GM18873 (cell line): ENCODE measurements around the gene BAIAP2L1.

ENCODE experiments used
- ATAC-seq: cut with Tn5 transposase; IDR thresholded peaks from one replicate; pipeline ENCODE4 v1.9.1; 2021; ENCODE audit warnings: mild to moderate bottlenecking, moderate library complexity, moderate number of reproducible peaks; ENCODE audit not compliant: unreplicated experiment, low FRiP score

Gene BAIAP2L1

DNA sequence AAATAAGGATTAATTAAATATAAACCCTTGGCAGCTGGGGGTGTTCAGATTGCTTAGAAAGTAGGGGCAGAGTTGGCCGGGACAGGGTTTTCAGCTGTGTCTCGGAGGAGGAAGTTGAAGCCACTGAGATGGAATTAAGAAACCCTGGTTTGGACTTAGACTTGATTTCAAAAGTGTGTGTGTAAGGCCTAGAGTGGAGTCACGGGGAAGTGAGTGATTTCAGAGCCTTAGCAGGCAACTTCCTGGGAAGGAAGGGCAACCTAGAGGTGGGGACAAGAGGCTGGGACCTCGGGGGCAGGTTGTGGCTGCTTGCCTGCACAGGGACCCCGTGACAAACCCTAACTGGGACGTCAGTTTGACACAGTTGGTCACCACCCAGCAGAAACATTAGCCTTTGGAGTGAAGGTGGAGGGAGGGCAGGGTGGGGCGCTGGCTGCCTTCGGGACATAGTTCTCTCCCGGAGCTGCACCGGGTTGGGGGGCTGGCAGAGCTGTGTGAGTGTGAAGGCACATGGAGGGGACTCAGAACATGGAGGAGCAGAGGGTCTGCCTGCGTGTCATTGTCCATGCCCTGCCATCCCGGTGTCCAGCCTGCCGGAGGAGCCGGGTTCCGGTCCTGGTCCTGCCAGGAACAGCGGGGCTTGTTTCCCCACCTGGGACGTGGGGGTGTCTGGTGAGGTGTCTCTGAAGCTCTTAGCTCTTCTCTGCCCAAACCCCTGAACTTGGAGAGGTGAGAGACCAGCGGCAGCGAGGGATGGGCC is 117.6 kb downstream of the BAIAP2L1 start:
- ATAC-seq, result no peak

DNA sequence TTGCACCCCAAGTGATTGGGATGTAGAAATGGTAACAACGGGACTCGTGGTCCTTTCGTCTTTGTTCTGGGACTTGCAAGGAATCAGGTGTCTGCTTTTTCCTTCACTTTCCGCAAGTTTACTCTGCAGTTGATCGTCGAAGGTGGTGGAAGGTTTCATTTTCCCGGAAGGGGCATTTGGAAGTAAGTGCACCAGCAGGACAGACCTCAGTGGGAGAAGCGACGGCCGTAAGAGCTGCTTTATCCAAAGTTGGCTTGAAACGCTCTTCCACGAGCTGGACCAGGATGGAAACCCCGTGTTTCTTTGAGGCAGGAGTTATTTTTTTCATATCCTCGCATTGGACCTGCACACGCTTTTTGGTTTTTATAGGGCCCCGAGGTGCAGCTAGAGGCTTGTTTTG is 118.2 kb downstream of the BAIAP2L1 start:
- no peak for ATAC-seq

DNA sequence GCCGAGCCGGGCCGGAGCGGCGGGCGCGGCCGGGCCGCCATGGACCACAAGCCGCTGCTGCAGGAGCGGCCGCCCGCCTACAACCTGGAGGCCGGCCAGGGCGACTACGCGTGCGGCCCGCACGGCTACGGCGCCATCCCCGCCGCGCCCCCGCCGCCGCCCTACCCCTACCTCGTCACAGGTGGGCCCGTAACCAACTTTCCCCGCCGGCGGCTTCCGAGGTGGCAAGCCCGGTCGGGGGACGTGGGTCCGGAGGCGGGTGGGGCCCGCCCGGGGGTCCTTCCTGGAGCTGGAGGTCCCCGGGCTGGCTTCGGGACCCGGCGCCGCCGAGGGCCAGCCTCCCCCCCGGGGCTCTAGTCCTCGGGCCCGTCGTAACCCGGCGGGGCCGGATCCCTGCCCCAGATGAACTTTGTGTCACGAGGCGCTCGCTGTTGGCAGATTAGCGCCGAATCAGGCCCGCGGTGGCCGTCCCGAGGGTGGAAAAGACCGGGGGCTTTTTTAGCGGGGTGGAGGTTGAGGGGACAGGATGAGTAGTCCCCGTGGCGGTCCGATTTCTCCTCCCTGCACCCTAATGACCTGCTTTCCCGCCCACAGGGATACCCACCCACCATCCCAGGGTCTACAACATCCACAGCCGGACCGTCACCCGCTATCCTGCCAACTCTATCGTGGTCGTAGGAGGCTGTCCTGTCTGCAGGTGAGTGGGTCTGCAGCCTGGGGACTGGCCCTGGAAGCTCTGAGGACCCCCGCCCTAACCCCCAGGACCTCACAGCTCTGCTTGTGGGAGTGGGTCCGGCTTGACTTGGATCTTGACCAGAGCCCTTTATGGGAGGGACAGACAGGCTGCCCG is 118.9 kb downstream of the BAIAP2L1 start:
- peak; percentile 20 for ATAC-seq

DNA sequence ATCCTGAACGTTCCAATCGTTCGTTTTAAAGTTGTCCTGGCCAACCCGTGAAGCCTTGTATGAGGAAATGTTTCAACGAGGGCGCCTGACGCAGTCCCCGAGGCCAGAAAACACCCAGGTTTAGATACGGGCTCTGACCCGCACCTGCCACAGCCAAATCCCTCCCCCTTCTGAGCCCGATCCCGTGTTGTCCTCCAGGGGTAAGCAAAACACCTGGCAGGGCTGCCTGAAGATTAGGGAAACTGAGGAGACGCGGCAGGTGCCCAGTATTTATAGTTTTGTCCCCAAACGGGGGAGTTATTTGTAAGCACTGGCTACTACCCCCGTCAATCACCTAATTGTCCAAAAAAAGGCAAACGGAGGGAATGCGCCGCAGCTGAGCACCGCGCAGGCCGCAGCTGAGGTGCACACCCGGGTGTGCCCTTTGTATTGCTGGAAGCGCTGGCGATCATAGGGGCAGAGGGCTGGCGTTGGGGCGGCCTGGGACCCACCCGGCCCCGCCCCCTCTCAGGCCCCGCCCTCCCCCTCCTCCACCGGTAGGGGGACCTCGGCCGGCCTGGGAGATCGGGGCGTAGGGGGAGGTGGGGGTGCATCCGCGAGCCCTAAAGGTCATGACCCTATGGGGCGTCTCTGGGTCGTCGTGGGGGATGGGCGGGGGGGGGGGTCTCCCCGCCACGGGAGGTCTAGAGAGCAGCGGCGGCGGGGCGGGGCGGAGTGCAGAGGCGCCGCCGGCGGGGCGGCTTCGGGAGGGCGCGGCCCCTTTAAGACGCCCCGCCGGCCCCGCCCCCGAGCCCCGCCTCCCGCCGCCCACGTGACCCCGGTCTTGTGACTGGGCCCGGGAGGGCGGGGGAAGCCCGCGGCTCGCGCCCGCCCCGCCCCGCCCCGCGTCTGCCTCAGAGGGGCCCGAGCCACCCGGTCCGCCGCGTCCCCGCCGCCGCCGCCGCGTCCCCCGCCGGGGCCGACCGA is 119.8 kb downstream of the BAIAP2L1 start, which contains the start of gene BRI3:
TSS of gene BRI3 (plus strand) at position 896 of the 966 bp plus-strand sequence. CDS start 110 bp downstream, outside the sequence.
- ATAC-seq, result peak; percentile 62

DNA sequence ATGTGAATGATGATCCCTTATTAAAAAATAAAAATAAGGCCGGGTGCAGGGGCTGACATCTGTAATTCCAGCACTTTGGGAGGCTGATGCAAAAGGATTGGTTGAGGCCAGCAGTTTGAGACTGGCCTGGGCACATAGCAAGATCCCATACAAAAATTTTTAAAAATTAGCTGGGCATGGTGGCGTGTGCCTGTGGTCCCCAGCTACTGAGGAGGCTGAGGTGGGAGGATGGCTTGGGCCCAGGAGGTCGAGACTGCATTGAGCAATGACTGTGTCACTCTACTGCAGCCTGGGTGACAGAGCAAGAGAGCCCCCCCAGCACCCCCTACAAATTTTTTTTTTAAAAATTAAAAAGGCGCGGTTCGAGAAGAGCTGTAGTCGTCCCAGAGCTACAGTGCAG is 120.6 kb downstream of the BAIAP2L1 start:
- ATAC-seq, result no peak

DNA sequence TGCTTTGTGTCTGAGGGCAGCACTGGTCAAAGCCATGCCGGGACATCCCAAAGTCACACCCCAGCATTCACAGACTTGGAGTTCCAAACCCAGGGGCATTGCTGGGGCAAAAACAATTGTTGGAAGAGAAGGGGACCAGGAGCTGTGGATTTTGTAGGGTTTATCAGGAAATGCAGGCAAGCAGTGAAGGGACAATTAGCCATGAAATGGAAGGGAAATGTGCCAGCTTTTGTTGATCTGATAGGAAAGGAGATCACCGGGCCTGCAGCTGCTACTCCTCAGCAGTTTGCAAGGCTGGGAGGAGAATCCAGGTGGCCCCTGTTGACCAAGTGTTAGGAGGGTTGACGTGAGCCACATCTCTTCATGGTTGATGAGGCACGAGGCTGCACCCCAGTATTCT is 122.0 kb downstream of the BAIAP2L1 start:
- no peak for ATAC-seq

DNA sequence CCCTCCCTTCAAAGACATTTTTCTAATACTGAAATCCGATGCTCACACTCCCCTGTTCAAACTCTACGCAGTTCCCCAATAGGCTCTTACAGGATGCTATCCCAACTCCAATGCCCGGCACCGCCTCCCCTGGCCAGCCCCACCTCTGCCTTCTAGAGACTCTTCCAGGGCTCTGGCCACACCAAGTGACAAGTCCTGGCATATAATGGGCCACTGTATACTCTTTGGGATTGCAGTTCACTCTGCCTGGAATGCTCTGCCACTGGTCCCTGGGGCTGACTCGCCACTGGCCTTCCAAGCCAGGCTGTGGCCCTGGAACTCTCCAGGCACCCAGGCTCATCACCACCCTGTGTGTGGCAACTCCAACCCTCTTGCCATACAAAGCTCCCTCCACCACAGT is 122.5 kb downstream of the BAIAP2L1 start:
- no peak for ATAC-seq

DNA sequence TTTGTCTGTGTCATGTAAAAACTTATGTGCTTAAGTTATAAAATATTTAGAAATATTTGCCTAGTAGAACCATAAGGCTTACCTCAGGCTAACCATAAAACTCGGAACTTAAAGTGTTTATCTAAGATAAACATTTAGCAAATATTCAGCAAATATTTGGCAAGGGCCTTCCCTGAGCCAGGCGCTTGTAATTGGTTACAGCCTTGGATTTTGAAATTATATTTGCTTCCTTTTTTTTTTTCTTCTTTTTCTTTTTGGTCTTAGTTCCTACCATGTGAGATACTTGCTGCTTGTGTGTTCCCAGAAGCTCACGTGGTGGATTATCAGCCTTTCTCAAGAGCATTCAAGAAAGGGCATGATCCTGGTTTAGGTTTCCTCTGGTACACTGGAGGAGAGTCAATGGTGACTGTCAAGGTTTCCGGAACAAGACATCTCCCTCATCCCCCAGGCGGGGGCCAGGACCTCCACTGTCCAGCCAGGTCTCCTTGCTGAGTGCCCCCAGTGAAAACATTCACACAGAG is 124.6 kb downstream of the BAIAP2L1 start:
- no peak for ATAC-seq

DNA sequence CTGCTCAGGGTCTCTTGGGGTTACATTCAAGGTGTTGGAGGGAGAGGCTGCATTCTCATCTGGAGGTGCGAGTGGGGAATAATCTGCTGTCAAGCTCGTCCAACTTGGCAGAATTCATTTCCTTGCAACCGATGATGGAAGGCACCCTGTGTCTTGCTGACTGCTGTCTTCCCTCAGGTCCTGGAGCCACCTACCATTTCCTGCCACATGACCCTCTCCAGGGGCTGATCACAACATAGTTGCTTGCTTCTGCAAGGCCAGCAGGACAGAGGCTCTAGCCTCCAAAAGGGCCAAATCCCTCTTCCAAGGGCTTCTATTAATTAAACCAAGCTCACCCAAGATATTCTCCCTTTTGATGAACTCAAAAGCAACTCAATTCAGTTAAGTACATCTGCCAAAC is 133.6 kb downstream of the BAIAP2L1 start:
- no peak for ATAC-seq

DNA sequence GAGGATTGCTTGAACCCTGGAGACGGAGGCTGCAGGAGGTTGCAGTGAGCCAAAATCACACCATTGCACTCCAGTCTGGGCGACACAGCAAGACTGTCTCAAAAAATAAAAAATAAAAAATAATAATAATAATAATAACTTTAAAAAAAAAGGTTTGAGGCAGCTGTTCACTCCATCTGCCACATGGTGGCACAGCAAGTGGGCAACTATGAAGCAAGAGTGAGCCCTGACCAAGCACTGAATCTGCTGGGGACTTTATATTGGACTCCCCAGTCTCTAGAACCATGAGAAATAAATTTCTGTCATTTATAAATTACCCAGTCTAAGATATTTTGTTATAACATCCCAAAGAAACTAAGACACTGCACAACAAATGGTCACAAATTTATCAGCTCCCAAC is 134.1 kb downstream of the BAIAP2L1 start:
- no peak for ATAC-seq

DNA sequence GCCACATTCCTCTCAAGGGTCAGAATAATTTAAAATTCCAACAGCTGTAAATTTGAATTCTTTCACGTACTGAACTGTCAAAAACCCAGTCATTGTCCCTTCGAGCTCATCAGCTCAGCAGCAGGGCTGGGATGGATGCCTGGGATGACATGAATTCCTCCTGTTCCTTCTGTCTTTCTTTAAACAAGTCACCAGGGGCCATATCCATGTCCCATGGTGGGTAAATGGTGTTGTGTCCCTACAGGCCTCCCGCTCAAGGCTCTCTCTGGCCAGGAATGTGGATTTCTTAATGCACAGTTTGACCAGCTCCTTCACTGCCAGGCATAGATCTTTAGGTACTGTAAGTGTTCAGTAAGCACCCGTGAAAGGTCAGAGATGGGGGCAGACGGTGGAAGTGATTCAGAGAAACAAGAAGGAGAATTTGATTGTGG is 135.0 kb downstream of the BAIAP2L1 start:
- no peak for ATAC-seq

DNA sequence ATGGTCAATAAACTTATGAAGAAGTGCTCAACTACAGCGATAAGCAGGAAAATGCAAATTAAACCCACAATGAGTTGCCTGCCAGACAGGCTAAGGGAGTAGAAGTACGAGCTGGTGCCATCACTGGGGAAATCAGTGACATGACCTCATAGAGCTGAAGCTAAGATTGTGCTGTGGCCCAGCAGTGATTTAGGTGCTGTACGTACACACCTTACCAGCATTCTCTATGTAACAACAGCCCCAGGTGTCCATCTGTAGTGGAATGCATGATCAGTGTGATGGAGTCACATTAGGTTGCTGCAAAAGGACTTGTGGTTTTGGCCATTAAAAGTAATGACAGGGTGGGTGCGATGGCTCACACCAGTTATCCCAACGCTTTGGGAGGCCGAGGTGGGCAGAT is 143.2 kb downstream of the BAIAP2L1 start:
- no peak for ATAC-seq

DNA sequence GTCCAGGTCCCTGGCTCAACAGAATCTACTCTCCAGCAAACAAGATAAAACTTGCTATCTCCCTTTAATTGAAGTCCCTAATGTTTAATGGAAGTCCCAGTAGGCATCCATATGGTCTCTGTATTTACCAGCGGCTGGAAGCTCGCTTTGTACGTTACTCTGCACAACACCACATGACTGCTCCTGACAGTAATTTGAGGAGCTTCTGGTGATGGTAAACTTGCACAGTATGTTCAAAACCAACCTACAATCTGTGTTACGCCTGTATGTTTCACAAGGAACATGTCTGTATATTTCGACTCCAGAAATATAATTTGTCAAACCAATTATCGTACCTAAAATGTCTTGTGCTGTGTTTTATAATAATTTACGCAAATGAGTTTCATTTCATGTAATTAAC is 144.5 kb downstream of the BAIAP2L1 start:
- no peak for ATAC-seq

DNA sequence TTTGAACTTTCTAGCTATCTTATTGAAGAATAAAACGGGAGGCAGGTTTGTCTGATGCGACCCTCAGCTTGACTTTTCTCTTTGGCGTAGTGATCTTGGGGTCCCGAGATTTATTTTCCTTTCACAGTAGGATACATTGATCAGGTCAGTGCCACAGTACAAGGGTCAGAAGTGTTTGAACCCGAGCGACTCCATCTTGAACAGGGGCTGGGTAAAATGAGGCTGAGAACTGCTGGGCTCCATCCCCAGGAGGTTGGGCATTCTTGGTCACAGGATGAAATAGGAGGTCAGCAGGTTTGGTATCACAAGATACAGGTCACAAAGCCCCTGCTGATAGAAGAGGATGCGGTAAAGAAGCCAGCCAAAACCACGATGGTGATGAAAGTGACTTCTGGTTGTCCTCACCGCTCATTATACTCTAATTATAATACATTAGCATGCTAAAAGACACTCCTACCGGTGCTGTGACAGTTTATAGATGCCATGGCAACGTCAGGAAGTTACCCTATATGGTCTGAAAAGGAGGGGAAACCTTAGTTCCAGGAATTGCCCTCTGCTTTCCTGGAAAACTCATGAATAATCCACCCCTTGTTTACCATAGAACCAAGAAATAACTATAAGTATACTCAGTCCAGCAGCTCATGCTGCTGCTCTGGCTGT is 145.8 kb downstream of the BAIAP2L1 start:
- no peak for ATAC-seq

DNA sequence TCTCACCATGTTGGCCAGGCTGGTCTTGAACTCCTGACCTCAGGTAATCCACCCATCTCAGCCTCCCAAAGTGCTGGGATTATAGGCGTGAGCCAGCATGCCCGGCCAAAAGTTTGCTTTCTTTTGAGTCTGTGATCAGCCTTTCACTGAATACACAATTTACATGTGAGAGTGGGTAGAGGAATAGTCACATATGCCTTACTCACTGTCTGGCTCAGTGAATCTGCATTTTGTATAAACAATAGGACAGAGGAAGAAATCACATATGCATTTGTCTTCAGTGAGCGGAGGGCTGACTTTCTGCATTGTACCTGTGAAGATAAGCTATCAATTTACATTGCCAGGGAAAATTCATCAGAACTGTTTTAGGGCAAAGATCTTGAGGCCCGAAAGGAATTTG is 146.4 kb downstream of the BAIAP2L1 start:
- ATAC-seq, result no peak

DNA sequence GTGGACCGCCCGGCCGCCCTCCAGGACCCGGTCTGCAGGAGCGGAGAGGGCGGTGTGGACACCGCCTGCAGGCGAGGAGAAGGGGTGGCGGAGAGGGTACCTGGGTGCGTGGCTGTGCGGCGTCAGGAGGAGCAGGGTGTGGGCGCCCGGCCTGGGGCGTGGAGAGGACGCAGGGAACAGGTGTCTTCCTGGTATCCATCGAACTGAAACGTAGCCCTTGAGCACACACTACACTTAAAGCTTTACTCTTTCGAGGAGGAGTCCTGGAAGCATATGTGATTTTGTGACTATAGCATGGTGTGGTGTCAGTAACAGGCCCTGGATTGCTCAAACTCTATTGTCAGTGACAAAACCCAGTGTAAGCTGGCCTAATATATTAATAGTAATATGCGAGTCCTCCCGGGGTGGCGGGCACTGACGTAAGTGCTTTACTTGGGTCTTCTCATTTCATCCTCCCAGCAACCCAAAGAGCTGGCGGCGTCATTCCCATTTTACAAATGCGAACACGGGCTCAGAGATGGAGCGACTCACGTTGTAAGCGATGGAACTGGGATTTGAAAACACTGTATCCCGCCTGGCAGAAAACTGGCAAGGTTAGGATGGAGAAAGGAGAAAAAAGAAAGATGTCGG is 148.3 kb downstream of the BAIAP2L1 start:
- peak; percentile 23 for ATAC-seq

DNA sequence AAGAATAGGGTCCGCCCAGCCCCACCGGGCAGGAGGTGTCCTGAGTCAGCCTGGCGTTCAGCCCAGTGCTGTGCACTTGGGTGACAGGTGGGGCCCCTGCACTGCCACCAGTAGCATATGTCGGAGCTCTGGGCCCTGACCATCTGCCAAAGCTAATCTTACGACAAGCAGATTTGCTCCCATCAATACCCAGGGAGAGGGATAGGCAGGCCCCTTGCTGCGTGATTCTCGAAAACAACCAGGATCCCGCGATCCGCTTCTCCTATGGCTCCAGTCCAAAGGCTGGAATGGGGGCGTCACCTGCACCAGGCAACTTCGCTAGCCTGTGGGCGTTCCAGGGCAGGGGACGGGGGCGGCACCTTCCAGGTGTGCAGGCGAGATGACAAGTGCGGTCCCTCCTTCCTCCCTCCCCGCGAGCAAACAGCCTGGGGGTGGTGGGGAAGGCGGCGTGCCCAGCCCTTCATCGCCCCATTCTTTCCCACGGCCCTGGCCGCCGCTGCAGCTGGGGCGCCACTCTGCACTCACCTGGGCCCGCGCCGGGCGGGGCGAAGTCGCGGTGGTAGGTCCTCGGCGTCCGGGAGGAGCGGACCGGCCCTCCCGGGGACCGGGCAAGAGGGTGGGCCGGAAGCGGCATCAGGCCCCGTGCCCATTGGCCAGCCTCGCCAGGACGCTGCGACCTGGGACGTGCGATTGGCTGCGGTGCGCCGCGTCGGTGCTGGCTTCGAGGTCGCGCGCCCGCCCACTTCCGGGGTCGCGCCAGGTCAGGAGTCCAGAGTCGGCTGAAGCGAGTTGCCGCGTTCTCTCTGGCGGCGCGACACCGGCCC is 149.1 kb downstream of the BAIAP2L1 start, which contains the start of gene TECPR1:
TSS of gene TECPR1 (minus strand) at position 632 of the 824 bp plus-strand sequence. CDS start 6,086 bp downstream, outside the sequence.
- ATAC-seq, result peak; percentile 98

DNA sequence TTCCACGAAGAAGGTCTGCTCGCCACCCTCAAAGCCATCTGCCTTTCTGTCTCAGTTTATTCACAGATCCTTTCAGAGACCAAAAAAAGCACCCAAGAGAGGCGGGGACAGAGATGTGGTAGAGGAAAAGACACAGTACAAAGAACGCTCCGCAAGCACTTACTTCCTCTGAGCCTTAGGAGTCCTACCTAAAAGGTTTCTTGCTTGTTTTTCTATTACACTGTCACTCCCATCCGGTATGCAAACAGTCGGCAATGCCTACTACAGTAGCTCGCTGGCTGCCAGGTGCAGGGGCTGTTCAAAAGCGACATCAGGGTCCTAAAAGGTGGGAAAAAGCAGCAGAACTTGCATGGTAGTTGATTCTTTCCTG is 149.7 kb downstream of the BAIAP2L1 start:
- ATAC-seq, result peak; percentile 24
